ENCODE results near the gene LRRC59. TPM values are rescaled to one million over a fixed set of nuclear protein-coding genes. Genes with fewer than 3 reads are reported as not detected.

Gene LRRC59
- polyA plus RNA-seq, 12 donors: 35.6 to 69.7 (median 48.9) TPM; not detected in 1

GRCh38 chr17:50363217-50364060 lies 33.9 kb downstream of the LRRC59 start:
- peak; percentile 41 for DNase-seq

GRCh38 chr17:50362661-50363060 lies 34.7 kb downstream of the LRRC59 start:
- no peak for DNase-seq

- DNase-seq: peak; percentile 26
These were observed 35.5 kb downstream of the LRRC59 start for GRCh38 chr17:50361561-50362480.

- DNase-seq: no peak
These were observed 36.7 kb downstream of the LRRC59 start for GRCh38 chr17:50360486-50361115.

- no peak for DNase-seq
These were observed 37.3 kb downstream of the LRRC59 start for GRCh38 chr17:50359998-50360461.

GRCh38 chr17:50359005-50359699 lies 38.2 kb downstream of the LRRC59 start:
- no peak for DNase-seq

- DNase-seq: no peak
These were observed 39.1 kb downstream of the LRRC59 start for GRCh38 chr17:50358177-50358576.

- no peak for DNase-seq
These were observed 40.3 kb downstream of the LRRC59 start for GRCh38 chr17:50356892-50357510.

GRCh38 chr17:50356418-50356817 lies 40.9 kb downstream of the LRRC59 start:
- DNase-seq: no peak

- no peak for DNase-seq
These were observed 41.5 kb downstream of the LRRC59 start for GRCh38 chr17:50355701-50356341.

- no peak for DNase-seq
These were observed 42.0 kb downstream of the LRRC59 start for GRCh38 chr17:50355336-50355700.

GRCh38 chr17:50354776-50355175 lies 42.5 kb downstream of the LRRC59 start:
- no peak for DNase-seq

- DNase-seq: no peak
These were observed 43.1 kb downstream of the LRRC59 start for GRCh38 chr17:50354198-50354597.

- DNase-seq: no peak
These were observed 43.6 kb downstream of the LRRC59 start for GRCh38 chr17:50353600-50354195.

GRCh38 chr17:50352693-50353599 lies 44.4 kb downstream of the LRRC59 start:
- DNase-seq: no peak

GRCh38 chr17:50352072-50352692 lies 45.1 kb downstream of the LRRC59 start:
- DNase-seq: no peak

- no peak for DNase-seq
These were observed 46.6 kb downstream of the LRRC59 start for GRCh38 chr17:50350733-50351132.

- DNase-seq: no peak
These were observed 48.1 kb downstream of the LRRC59 start for GRCh38 chr17:50349243-50349600.

Measured in muscle of arm (tissue), 12 donors.